Measurements from ENCODE around the gene PPP6R3.

Gene PPP6R3

GRCh38 chr11:68444566-68444965 lies 16.0 kb upstream of the PPP6R3 start:
- Histone ChIP-seq H3K4me2 (ENCODE audit: low read length) (no peak overlapping the region), H3K36me3 (ENCODE audit: insufficient read depth, low read length) (no peaks in the 10 kb centered on the region), H4K20me1 (ENCODE audit: insufficient read depth, low read length) (no peaks in the 10 kb centered on the region), H3F3A (ENCODE audit: insufficient read depth, low read length) (no peaks in the 10 kb centered on the region), H2AFZ (ENCODE audit: low read length) (no peak overlapping the region), H3K27ac (ENCODE audit: low read depth, low read length, poor library complexity, severe bottlenecking) (no peak overlapping the region), H3K4me1 (ENCODE audit: insufficient read depth, low read length, severe bottlenecking) (peaks cover 15% of the 10 kb centered on the region), H3K9ac (ENCODE audit: low read length) (no peak overlapping the region), H3K9me2 (ENCODE audit: low read depth, low read length) (no peaks in the 10 kb centered on the region), H3K27me3 (ENCODE audit: insufficient read depth, low read length) (no peaks in the 10 kb centered on the region), H3K4me3 (ENCODE audit: low read depth, low read length, poor library complexity, severe bottlenecking) (no peak overlapping the region), H3K9me3 (ENCODE audit: low read length) (no peaks in the 10 kb centered on the region), H3K79me2 (ENCODE audit: insufficient read depth, low read length) (no peaks in the 10 kb centered on the region)
- TF ChIP-seq CTCF (IDR thresholded peaks at IDR 0.05; ENCODE audit: low read length) (no peak), EZH2 (IDR thresholded peaks at IDR 0.05; ENCODE audit: borderline replicate concordance, low read length) (no peak)

- H3F3A ChIP-seq (ENCODE audit: insufficient read depth, low read length), result no peaks in the 10 kb centered on the region
- H2AFZ ChIP-seq (ENCODE audit: low read length), result no peak overlapping the region
- H3K9ac ChIP-seq (ENCODE audit: low read length), result no peak overlapping the region
- H3K4me2 ChIP-seq (ENCODE audit: low read length), result no peak overlapping the region
- no peaks in the 10 kb centered on the region for H3K9me3 ChIP-seq (ENCODE audit: low read length)
- no peak overlapping the region for H3K4me3 ChIP-seq (ENCODE audit: low read depth, low read length, poor library complexity, severe bottlenecking)
- H3K27me3 ChIP-seq (ENCODE audit: insufficient read depth, low read length), result no peaks in the 10 kb centered on the region
- H3K79me2 ChIP-seq (ENCODE audit: insufficient read depth, low read length), result no peaks in the 10 kb centered on the region
- H3K4me1 ChIP-seq (ENCODE audit: insufficient read depth, low read length, severe bottlenecking), result peaks cover 11% of the 10 kb centered on the region
- no peaks in the 10 kb centered on the region for H3K36me3 ChIP-seq (ENCODE audit: insufficient read depth, low read length)
- no peak for TF ChIP-seq EZH2 (IDR thresholded peaks at IDR 0.05; ENCODE audit: borderline replicate concordance, low read length)
- no peaks in the 10 kb centered on the region for H3K9me2 ChIP-seq (ENCODE audit: low read depth, low read length)
- H4K20me1 ChIP-seq (ENCODE audit: insufficient read depth, low read length), result no peaks in the 10 kb centered on the region
- no peak overlapping the region for H3K27ac ChIP-seq (ENCODE audit: low read depth, low read length, poor library complexity, severe bottlenecking)
Measured at GRCh38 chr11:68445531-68446035, 15.0 kb upstream of the PPP6R3 start.

- Histone ChIP-seq H3K36me3 (ENCODE audit: insufficient read depth, low read length) (no peaks in the 10 kb centered on the region), H2AFZ (ENCODE audit: low read length) (no peak overlapping the region), H4K20me1 (ENCODE audit: insufficient read depth, low read length) (no peaks in the 10 kb centered on the region), H3K9me2 (ENCODE audit: low read depth, low read length) (no peaks in the 10 kb centered on the region), H3F3A (ENCODE audit: insufficient read depth, low read length) (no peaks in the 10 kb centered on the region), H3K4me1 (ENCODE audit: insufficient read depth, low read length, severe bottlenecking) (peaks cover 10% of the 10 kb centered on the region), H3K27ac (ENCODE audit: low read depth, low read length, poor library complexity, severe bottlenecking) (no peak overlapping the region), H3K27me3 (ENCODE audit: insufficient read depth, low read length) (no peaks in the 10 kb centered on the region), H3K4me3 (ENCODE audit: low read depth, low read length, poor library complexity, severe bottlenecking) (no peak overlapping the region), H3K4me2 (ENCODE audit: low read length) (no peak overlapping the region), H3K79me2 (ENCODE audit: insufficient read depth, low read length) (no peaks in the 10 kb centered on the region), H3K9me3 (ENCODE audit: low read length) (no peaks in the 10 kb centered on the region), H3K9ac (ENCODE audit: low read length) (no peak overlapping the region)
- TF ChIP-seq EZH2 (IDR thresholded peaks at IDR 0.05; ENCODE audit: borderline replicate concordance, low read length), result no peak
- TF ChIP-seq CTCF (IDR thresholded peaks at IDR 0.05; ENCODE audit: low read length), result no peak
Measured at GRCh38 chr11:68446046-68446725, 14.4 kb upstream of the PPP6R3 start.

Measured in OCI-LY1 (cell line).